HG02943 (cell line): ENCODE results near the gene STARD5.

ENCODE experiments used
- ATAC-seq: cut with Tn5 transposase; IDR thresholded peaks from one replicate; pipeline ENCODE4 v1.9.1; 2021; ENCODE audit warnings: mild to moderate bottlenecking, low read depth, moderate library complexity; ENCODE audit not compliant: unreplicated experiment

The STARD5 gene

GRCh38 chr15:81314378-81314777, 9.6 kb downstream of the STARD5 start:
- ATAC-seq, result no peak

- ATAC-seq, result no peak
Observed at GRCh38 chr15:81313686-81314085, 10.3 kb downstream of the STARD5 start.

GRCh38 chr15:81312790-81313543, 11.0 kb downstream of the STARD5 start:
- ATAC-seq, result no peak

- ATAC-seq, result no peak
Observed at GRCh38 chr15:81311752-81312464, 12.0 kb downstream of the STARD5 start.

- ATAC-seq, result no peak
Observed at GRCh38 chr15:81310480-81310879, 13.5 kb downstream of the STARD5 start.

DNA sequence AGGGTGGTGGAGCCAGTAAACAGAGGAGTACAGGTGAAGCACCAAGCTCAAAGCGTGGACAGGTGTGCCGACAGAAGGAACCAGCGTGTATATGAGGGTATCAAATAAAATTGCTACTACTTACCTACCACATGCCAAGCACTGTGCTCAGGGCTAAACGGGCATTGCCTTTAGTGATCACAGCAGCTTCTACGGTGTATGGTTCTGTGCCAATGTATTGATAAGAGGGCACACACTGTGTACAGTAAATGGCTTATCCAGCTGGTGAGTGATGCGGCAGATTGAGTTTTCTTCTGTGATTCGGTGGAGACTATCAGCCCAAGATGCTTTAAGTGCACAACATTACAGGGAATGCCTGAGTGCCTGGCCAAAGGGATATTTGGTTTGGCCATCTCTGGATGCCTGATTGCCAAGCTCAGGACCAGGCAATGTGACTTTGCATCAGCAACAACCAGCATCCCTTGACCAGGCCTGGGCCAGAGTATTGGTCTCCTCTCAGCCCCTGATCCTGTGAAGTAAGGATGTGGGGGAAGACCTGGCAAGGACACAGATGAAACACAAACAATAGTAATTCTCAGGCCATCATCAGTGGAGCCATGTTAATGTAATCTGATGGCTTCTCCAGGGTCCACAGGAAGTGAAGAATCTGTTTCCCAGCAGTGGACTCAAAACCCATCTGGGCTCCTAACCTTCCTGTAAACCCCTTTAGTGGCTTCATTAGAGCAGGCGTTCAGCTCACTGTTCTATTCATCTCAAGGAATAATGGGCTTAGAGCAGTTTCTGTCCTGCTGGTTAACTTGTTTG, 14.1 kb downstream of the STARD5 start:
- no peak for ATAC-seq

DNA sequence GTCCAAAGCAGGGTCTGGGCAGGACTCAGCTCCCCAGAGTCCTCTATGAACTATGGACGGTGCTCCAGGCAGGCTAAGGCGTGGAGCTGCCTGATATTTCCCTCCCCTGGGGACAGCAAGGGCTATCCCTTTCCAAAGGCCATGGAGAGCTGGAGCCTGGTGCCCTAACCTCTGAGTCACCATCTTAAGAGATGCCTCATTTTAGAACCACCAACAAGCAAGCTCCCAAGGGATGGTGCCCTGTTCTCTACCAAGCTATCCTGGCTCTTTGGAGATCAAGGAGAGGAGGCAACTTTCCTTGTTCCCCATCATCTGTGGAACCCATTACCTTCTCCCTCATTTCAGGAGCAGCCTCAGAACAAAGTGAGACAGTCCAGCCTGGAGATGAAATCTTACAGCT, 15.7 kb downstream of the STARD5 start:
- ATAC-seq, result no peak

DNA sequence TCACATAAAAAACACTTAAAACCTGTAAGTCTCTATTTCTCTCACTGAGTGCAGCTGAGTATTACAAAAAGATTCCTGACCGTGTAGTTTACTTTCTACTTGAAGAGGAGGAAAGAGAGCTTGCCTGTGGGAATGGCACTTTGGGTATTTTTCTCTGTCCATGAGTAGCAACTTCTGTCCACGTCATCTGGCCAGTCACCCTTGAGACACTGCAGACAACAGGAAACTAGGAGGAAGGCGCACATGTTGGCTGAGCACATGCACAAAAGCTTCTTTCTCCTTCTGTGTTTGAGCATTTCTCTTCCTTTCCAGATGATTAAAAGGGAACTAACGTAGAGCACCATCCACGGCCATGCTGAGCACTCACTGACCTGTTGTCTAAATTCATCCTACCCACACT, 19.7 kb downstream of the STARD5 start:
- no peak for ATAC-seq

- ATAC-seq, result no peak
Observed at GRCh38 chr15:81303244-81304225, 20.4 kb downstream of the STARD5 start.

DNA sequence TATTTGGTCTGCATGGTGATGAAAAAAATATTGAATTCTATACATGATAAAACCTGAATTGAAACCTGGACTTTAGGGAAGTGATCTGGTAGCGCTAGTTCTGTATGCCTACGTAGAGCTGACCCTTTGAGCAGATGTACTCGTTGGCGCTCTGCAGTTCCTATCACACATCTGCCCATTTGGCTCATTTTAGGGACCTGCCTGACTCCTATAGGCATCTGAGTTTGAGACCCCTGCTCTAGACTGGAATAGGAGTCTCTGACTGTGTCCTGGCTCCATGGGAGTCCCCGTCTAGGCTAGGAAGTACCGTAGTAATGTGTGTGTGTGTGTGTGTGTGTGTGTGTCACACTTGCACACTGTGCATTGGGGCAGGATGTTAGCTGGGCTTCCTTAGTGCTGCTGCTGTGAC, 21.2 kb downstream of the STARD5 start:
- no peak for ATAC-seq

DNA sequence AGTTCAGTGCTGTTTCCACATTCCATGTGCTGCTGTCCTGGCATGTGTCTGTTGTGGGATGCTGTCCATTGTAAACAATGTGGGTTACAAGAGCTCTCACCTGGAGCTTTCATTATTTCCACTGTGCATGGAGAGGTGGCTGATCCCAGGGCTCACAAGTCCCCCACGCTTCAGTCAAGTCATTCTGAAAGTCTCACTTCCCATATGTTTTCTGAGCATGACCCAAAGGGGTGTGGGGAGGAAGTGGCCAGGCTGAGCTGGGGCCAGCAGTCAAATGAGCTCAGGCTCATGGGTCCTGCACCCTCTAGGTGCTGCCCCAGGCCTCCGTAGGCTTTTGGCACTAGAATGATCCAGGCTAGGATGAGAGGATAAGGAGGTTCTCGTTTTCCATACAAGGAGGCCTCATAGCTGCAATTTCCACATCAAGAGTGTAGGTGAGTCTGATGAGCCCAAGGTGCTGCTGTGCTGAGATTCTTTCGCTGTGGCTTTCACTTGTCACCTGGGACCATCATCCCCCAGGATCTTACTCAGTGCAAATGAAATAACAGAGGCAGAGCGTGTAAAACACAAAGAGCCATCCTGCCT, 22.0 kb downstream of the STARD5 start:
- peak; percentile 78 for ATAC-seq

- peak; percentile 18 for ATAC-seq
Observed at GRCh38 chr15:81301385-81301784, 22.6 kb downstream of the STARD5 start.

- ATAC-seq, result no peak
Observed at GRCh38 chr15:81299630-81300273, 24.2 kb downstream of the STARD5 start.

GRCh38 chr15:81299156-81299555, 24.8 kb downstream of the STARD5 start:
- no peak for ATAC-seq

- no peak for ATAC-seq
Observed at GRCh38 chr15:81298611-81299010, 25.3 kb downstream of the STARD5 start.

- ATAC-seq, result no peak
Observed at GRCh38 chr15:81297603-81298575, 26.1 kb downstream of the STARD5 start.

GRCh38 chr15:81297147-81297572, 26.8 kb downstream of the STARD5 start:
- ATAC-seq, result no peak

DNA sequence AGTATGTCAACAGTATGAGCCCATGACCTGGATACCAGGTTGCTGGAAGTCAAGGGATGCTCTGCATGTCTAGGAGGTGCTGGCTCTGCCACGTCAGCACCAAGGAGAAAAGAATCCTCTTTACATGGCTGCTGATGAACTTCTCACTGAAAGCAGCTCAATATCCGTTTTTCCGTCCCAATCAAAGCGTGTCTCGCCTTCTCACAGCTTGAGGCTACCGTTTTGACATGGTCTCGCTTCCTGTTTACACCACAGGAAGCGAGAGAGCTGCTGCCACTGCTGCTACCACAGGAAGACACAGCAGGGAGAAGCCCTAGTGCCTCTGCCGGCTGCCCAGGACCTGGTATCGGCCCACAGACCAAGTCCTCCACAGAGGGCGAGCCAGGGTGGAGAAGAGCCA, 27.3 kb downstream of the STARD5 start:
- peak; percentile 43 for ATAC-seq
